HepG2 (cell line): ENCODE data around the gene RYR2. TPM values are rescaled to one million over a fixed set of nuclear protein-coding genes. Genes with fewer than 3 reads are reported as not detected.

Experiments
- ATAC-seq: fragments of 200-7000 bp; cut with Tn5 transposase; 3 replicates; pipeline ENCODE4 v1.9.1; 2020; ENCODE audit warnings: mild to moderate bottlenecking, moderate library complexity
- BruUV-seq: library from RNA; stranded (reverse); fragments of 400-500 nt; replicated peaks from 2 replicates; lab custom pipeline; 2021; lab: Mats Ljungman, UMichigan
- CTCF ChIA-PET: fragments of 300-600 bp; formaldehyde crosslinking; extraction: SDS; loops from one replicate; lab custom pipeline; 2021; ENCODE audit warnings: low total read pairs, inconsistent platforms, low intra/inter-chr PET ratio; lab: Yijun Ruan, JAX
- POLR2A ChIA-PET: fragments of 350-600 bp; sonication (Branson Sonifier 250); formaldehyde crosslinking; loops from one replicate; lab custom pipeline; 2020; ENCODE audit warnings: antibody characterized with exemption, inconsistent platforms; lab: Yijun Ruan, JAX
- DNase-seq: peaks from one replicate; pipeline ENCODE4 v3.0.0-alpha.2; 2015; ENCODE audit warnings: low spot score
- FAIRE-seq: peaks from 3 replicates; lab custom pipeline; 2011; peaks lifted over from hg19 to GRCh38; lab: Jason Lieb, UNC
- H2AFZ ChIP-seq: one replicate; pipeline ENCODE4 v1.6.1; 2011; ENCODE audit warnings: low read length, inconsistent platforms
- H3K27ac ChIP-seq: fragments of 300-600 bp; 3 replicates; pipeline ENCODE4 v1.8.0; 2011; ENCODE audit warnings: mixed run types, mild to moderate bottlenecking, mixed read lengths, low read length, inconsistent platforms; ENCODE audit not compliant: insufficient read depth; ENCODE audit errors: extremely low read length
- H3K27me3 ChIP-seq, 2 experiments: fragments of 200-600 bp in 1 of 2; 2 replicates in 1 of 2; 3 replicates in 1 of 2; pipeline versions ENCODE4 v1.6.0 to v1.8.0; 2011; ENCODE audit warnings: low read length in 2 of 2, mild to moderate bottlenecking in 2 of 2, moderate library complexity in 2 of 2, inconsistent platforms in 1 of 2; ENCODE audit not compliant: insufficient read depth in 2 of 2, control insufficient read depth in 1 of 2
- H3K36me3 ChIP-seq, 2 experiments: fragments of 200-600 bp in 1 of 2; replicated peaks in 1 of 2; 2 replicates in 1 of 2; 3 replicates in 1 of 2; pipeline versions ENCODE4 v1.5.1 to v1.8.0; 2011; ENCODE audit warnings: low read length in 2 of 2, inconsistent platforms in 1 of 2; ENCODE audit not compliant: insufficient read depth in 2 of 2, control insufficient read depth in 1 of 2
- H3K4me1 ChIP-seq: 2 replicates; pipeline ENCODE4 v1.5.1; 2012; ENCODE audit warnings: low read length, inconsistent platforms; ENCODE audit not compliant: insufficient read depth
- H3K4me2 ChIP-seq: 2 replicates; pipeline ENCODE4 v1.6.0; 2011; ENCODE audit warnings: low read depth, low read length, inconsistent platforms
- H3K4me3 ChIP-seq, 3 experiments: fragments of 200-600 bp in 1 of 3; sonication (generic), shearing (Covaris generic) in 1 of 3; replicated peaks in 1 of 3; 2 replicates each; pipeline ENCODE4 v1.5.1; 2011 to 2016; ENCODE audit warnings: low read length in 3 of 3, inconsistent platforms in 2 of 3, low read depth in 2 of 3, mild to moderate bottlenecking in 2 of 3, control low read depth in 1 of 3, mixed read lengths in 1 of 3; ENCODE audit not compliant: insufficient read depth in 1 of 3
- H3K79me2 ChIP-seq: one replicate; pipeline ENCODE4 v1.6.1; 2011; ENCODE audit warnings: low read length, inconsistent platforms; ENCODE audit not compliant: insufficient read depth
- H3K9ac ChIP-seq: 2 replicates; pipeline ENCODE4 v1.6.0; 2011; ENCODE audit warnings: mild to moderate bottlenecking, low read depth, low read length, inconsistent platforms; ENCODE audit not compliant: insufficient read depth
- H3K9me3 ChIP-seq: 2 replicates; pipeline ENCODE4 v1.5.1; 2012; ENCODE audit warnings: mild to moderate bottlenecking, low read length
- H4K20me1 ChIP-seq: 2 replicates; pipeline ENCODE4 v1.6.0; 2011; ENCODE audit warnings: inconsistent platforms, mild to moderate bottlenecking, low read length, moderate library complexity; ENCODE audit not compliant: insufficient read depth
- CEBPZ ChIP-seq: IDR thresholded peaks from 2 replicates; pipeline ENCODE4 v1.6.1; 2012; ENCODE audit warnings: low read length, improper control_type of control experiment
- MAFF ChIP-seq: IDR thresholded peaks from 2 replicates; pipeline ENCODE4 v1.6.1; 2011; ENCODE audit warnings: low read depth, low read length, improper control_type of control experiment
- PAX8 ChIP-seq: sonication (generic); formaldehyde crosslinking; IDR thresholded peaks from 2 replicates; pipeline ENCODE4 v1.8.0; 2022; ENCODE audit warnings: mild to moderate bottlenecking, missing genetic modification reagents, borderline replicate concordance
- SOX6 ChIP-seq, 2 experiments: fragments of 450-650 bp in 1 of 2; sonication (generic) in 1 of 2; formaldehyde crosslinking in 1 of 2; IDR thresholded peaks; 2 replicates each; pipeline versions ENCODE4 v1.4.0 to v1.6.1; 2017 to 2020; ENCODE audit warnings: antibody characterized with exemption in 1 of 2, mild to moderate bottlenecking in 1 of 2, missing genetic modification reagents in 1 of 2
- SRF ChIP-seq: IDR thresholded peaks from 2 replicates; pipeline ENCODE4 v1.6.1; 2011; ENCODE audit warnings: mild to moderate bottlenecking, low read depth, low read length, moderate library complexity
- TOPORS ChIP-seq: sonication (generic); formaldehyde crosslinking; IDR thresholded peaks from 2 replicates; pipeline ENCODE4 v1.8.0; 2023; ENCODE audit warnings: mild to moderate bottlenecking, missing genetic modification reagents
- ZNF44 ChIP-seq: sonication (generic); formaldehyde crosslinking; IDR thresholded peaks from 2 replicates; pipeline ENCODE4 v1.5.1; 2020; ENCODE audit warnings: mild to moderate bottlenecking, missing genetic modification reagents
- ZNF510 ChIP-seq: sonication (generic); formaldehyde crosslinking; IDR thresholded peaks from 2 replicates; pipeline ENCODE4 v1.4.0; 2020; ENCODE audit warnings: low read depth, mild to moderate bottlenecking, missing genetic modification reagents
- ZSCAN9 ChIP-seq: IDR thresholded peaks from 2 replicates; pipeline ENCODE4 v1.6.1; 2016; ENCODE audit warnings: borderline replicate concordance
- WGBS: methylation state at CpG from one replicate; pipeline ENCODE4 v1.1.6; 2017; ENCODE audit warnings: low lambda C conversion rate; 5-methylcytosine and 5-hydroxymethylcytosine counted together
- in situ Hi-C: cut with HindIII; loops from 2 replicates; pipeline ENCODE4 v1.10.0; 2017; ENCODE audit warnings: low pct_unique_long_range_greater_than_20kb; ENCODE audit not compliant: extremely low pct_ligation_motif_present
- intact Hi-C: fragments of 100-400 bp; cut with micrococcal nuclease; formaldehyde crosslinking; loops from one replicate; pipeline ENCODE4 v1.10.0; 2022; ENCODE audit not compliant: unreplicated experiment
- polyA plus RNA-seq, 8 experiments: library from polyadenylated mRNA; depleted of rRNA in 3 of 8; stranded (reverse) in 7 of 8; unstranded in 1 of 8; fragments of >200 nt; fragmentation: Illumina TruSeq in 4 of 8; extraction: Trizol in 4 of 8; gene quantifications; 2 replicates each; pipeline versions ENCODE4 v1.2.1 to v1.2.3, GENCODE V29; 2011 to 2016; ENCODE audit warnings: low read depth in 4 of 8, missing spikeins in 1 of 8, mixed read lengths in 1 of 8; ENCODE audit not compliant: insufficient read depth in 1 of 8
- total RNA-seq, 5 experiments: library from RNA; depleted of rRNA; stranded (reverse); fragments of >200 nt; fragmentation: Illumina TruSeq; extraction: Trizol; gene quantifications; 2 replicates each; pipeline ENCODE4 v1.2.3, GENCODE V29; 2016; ENCODE audit warnings: low read depth in 1 of 5

Gene RYR2
- total and polyA plus RNA-seq, 2 of the 13 experiments (the other 11 are each of a cell fraction or from before 2014, with no cell fraction given), result not detected

- H3K9me3 ChIP-seq, result no peaks in the 10 kb centered on the region
- H2AFZ ChIP-seq, result no peak overlapping the region
- H3K79me2 ChIP-seq, result no peaks in the 10 kb centered on the region
- no peak for TF ChIP-seq SOX6 (IDR thresholded peaks at IDR 0.05)
- no peak for TF ChIP-seq SOX6 (CRISPR knock-in tag; IDR thresholded peaks at IDR 0.05)
- no peak for TF ChIP-seq TOPORS (CRISPR knock-in tag)
- no peak for TF ChIP-seq PAX8 (CRISPR knock-in tag)
- TF ChIP-seq SRF, result no peak
- H3K4me2 ChIP-seq, result no peak overlapping the region
- no peaks in the 10 kb centered on the region for H3K36me3 ChIP-seq
- no peak overlapping the region for H3K4me3 ChIP-seq
- ChIA-PET POLR2A (no interaction called here), CTCF (no interaction called here)
- H3K27ac ChIP-seq, result no peak overlapping the region
- no peaks in the 10 kb centered on the region for H4K20me1 ChIP-seq
- DNase-seq, result no peak
- H3K4me1 ChIP-seq, result no peaks in the 10 kb centered on the region
- WGBS, result under 1% methylated on average over 4 of the region's 4 CpGs
- in situ Hi-C loops, result loop anchor here (25.0 kb wide), 1 partner anchor 383 kb away; no protein-coding TSS in a partner anchor
- no peak overlapping the region for H3K9ac ChIP-seq
- ATAC-seq, result no peak
- no peak for FAIRE-seq
- H3K27me3 ChIP-seq, result peaks cover 0 to 8% of the 10 kb centered on the region in 2 experiments; a peak in 2 of 5 replicates
- no TSS peak for BruUV-seq
- intact Hi-C loops, result no loop called here
Observed at GRCh38 chr1:237145379-237146135, 103.6 kb downstream of the RYR2 start.

GRCh38 chr1:237146241-237146640, 104.3 kb downstream of the RYR2 start:
- POLR2A ChIA-PET, result no interaction called here
- H3K4me2 ChIP-seq, result no peak overlapping the region
- TF ChIP-seq ZNF44 (CRISPR knock-in tag) (no peak), MAFF (no peak), ZSCAN9 (CRISPR knock-in tag) (no peak), CEBPZ (no peak), ZNF510 (CRISPR knock-in tag) (no peak)

More at GRCh38 chr1:237146241-237146640, 104.3 kb downstream of the RYR2 start:
- 16% methylated on average over 7 of the region's 7 CpGs for WGBS
- BruUV-seq, result no TSS peak
- Histone ChIP-seq H3K4me3 (no peak overlapping the region), H3K27ac (no peak overlapping the region), H3K36me3 (no peaks in the 10 kb centered on the region), H4K20me1 (no peaks in the 10 kb centered on the region), H2AFZ (no peak overlapping the region), H3K27me3 (peaks cover 0 to 8% of the 10 kb centered on the region in 2 experiments; a peak in 2 of 5 replicates), H3K4me1 (no peaks in the 10 kb centered on the region), H3K9ac (no peak overlapping the region), H3K9me3 (no peaks in the 10 kb centered on the region), H3K79me2 (no peaks in the 10 kb centered on the region)
- FAIRE-seq (no peak), DNase-seq (no peak), ATAC-seq (no peak)
- intact Hi-C loops (no loop called here), in situ Hi-C loops (loop anchor here (25.0 kb wide), 1 partner anchor 384 kb away; no protein-coding TSS in a partner anchor)
- CTCF ChIA-PET, result no interaction called here
